ENCODE measurements around the gene TRMT13.

Gene TRMT13

GRCh38 chr1:100141192-100141591 lies 8.2 kb downstream of the TRMT13 start:
- H3K27me3 ChIP-seq (ENCODE audit: low read length), result no peaks in the 10 kb centered on the region
- H4K20me1 ChIP-seq (ENCODE audit: low read depth, low read length), result no peaks in the 10 kb centered on the region
- no peak overlapping the region for H3K27ac ChIP-seq (ENCODE audit: low read depth, low read length)
- H3K36me3 ChIP-seq (ENCODE audit: low read length), result peaks cover 75% of the 10 kb centered on the region
- H3K79me2 ChIP-seq (ENCODE audit: insufficient read depth, low read length), result no peaks in the 10 kb centered on the region; the same call in 1 of the 2 replicates
- H3K9me2 ChIP-seq (replicated peaks; ENCODE audit: insufficient read depth, low read length), result no peaks in the 10 kb centered on the region
- TF ChIP-seq CTCF (IDR thresholded peaks at IDR 0.05; ENCODE audit: insufficient read depth, low read length, poor library complexity, severe bottlenecking) (no peak), EZH2phosphoT487 (conservative IDR thresholded peaks at IDR 0.05; ENCODE audit: low read length) (no peak)
- no peak overlapping the region for H3K9ac ChIP-seq (ENCODE audit: low read length)
- no peak overlapping the region for H2AFZ ChIP-seq (ENCODE audit: low read depth, low read length, severe bottlenecking)
- no peaks in the 10 kb centered on the region for H3K9me3 ChIP-seq (ENCODE audit: insufficient read depth, low read length)
- H3K4me3 ChIP-seq (ENCODE audit: insufficient read depth, low read length, poor library complexity, severe bottlenecking), result no peak overlapping the region
- H3F3A ChIP-seq (ENCODE audit: insufficient read depth), result no peaks in the 10 kb centered on the region
- no peak overlapping the region for H3K4me2 ChIP-seq (ENCODE audit: low read depth, low read length, poor library complexity, severe bottlenecking)

- Histone ChIP-seq H3K4me2 (ENCODE audit: low read depth, low read length, poor library complexity, severe bottlenecking) (no peak overlapping the region), H3K79me2 (ENCODE audit: insufficient read depth, low read length) (no peaks in the 10 kb centered on the region; the same call in 1 of the 2 replicates), H3K27ac (ENCODE audit: low read depth, low read length) (no peak overlapping the region), H3K27me3 (ENCODE audit: low read length) (no peaks in the 10 kb centered on the region), H4K20me1 (ENCODE audit: low read depth, low read length) (no peaks in the 10 kb centered on the region), H3K9me2 (replicated peaks; ENCODE audit: insufficient read depth, low read length) (no peaks in the 10 kb centered on the region), H3K9ac (ENCODE audit: low read length) (no peak overlapping the region), H3K9me3 (ENCODE audit: insufficient read depth, low read length) (no peaks in the 10 kb centered on the region), H2AFZ (ENCODE audit: low read depth, low read length, severe bottlenecking) (no peak overlapping the region), H3K4me3 (ENCODE audit: insufficient read depth, low read length, poor library complexity, severe bottlenecking) (no peak overlapping the region), H3K36me3 (ENCODE audit: low read length) (peaks cover 72% of the 10 kb centered on the region), H3F3A (ENCODE audit: insufficient read depth) (no peaks in the 10 kb centered on the region)
- TF ChIP-seq CTCF (IDR thresholded peaks at IDR 0.05; ENCODE audit: insufficient read depth, low read length, poor library complexity, severe bottlenecking) (no peak), EZH2phosphoT487 (conservative IDR thresholded peaks at IDR 0.05; ENCODE audit: low read length) (no peak)
These were observed 9.4 kb downstream of the TRMT13 start for GRCh38 chr1:100142343-100142742.

- peaks cover 64% of the 10 kb centered on the region for H3K36me3 ChIP-seq (ENCODE audit: low read length)
- no peak for TF ChIP-seq CTCF (IDR thresholded peaks at IDR 0.05; ENCODE audit: insufficient read depth, low read length, poor library complexity, severe bottlenecking)
- TF ChIP-seq EZH2phosphoT487 (conservative IDR thresholded peaks at IDR 0.05; ENCODE audit: low read length), result no peak
- no peak overlapping the region for H3K4me2 ChIP-seq (ENCODE audit: low read depth, low read length, poor library complexity, severe bottlenecking)
- no peak overlapping the region for H3K4me3 ChIP-seq (ENCODE audit: insufficient read depth, low read length, poor library complexity, severe bottlenecking)
- H3K9ac ChIP-seq (ENCODE audit: low read length), result no peak overlapping the region
- H2AFZ ChIP-seq (ENCODE audit: low read depth, low read length, severe bottlenecking), result no peak overlapping the region
- no peaks in the 10 kb centered on the region for H3K79me2 ChIP-seq (ENCODE audit: insufficient read depth, low read length)
- H3K27me3 ChIP-seq (ENCODE audit: low read length), result no peaks in the 10 kb centered on the region
- H3K27ac ChIP-seq (ENCODE audit: low read depth, low read length), result no peak overlapping the region
- H3K9me2 ChIP-seq (replicated peaks; ENCODE audit: insufficient read depth, low read length), result no peaks in the 10 kb centered on the region
- peaks cover 4% of the 10 kb centered on the region; the same call in 1 of the 2 replicates for H3F3A ChIP-seq (ENCODE audit: insufficient read depth)
- H3K9me3 ChIP-seq (ENCODE audit: insufficient read depth, low read length), result no peaks in the 10 kb centered on the region
- H4K20me1 ChIP-seq (ENCODE audit: low read depth, low read length), result no peaks in the 10 kb centered on the region
These were observed 12.2 kb downstream of the TRMT13 start for GRCh38 chr1:100145116-100145515.
